Fibroblast of lung (primary cell): ENCODE measurements around the gene BEND7. TPM values are rescaled to one million over a fixed set of nuclear protein-coding genes. Genes with fewer than 3 reads are reported as not detected.

Experiments
- DNase-seq, 2 donors: peaks; one replicate each; pipeline versions ENCODE4 v3.0.0 to v3.0.0-alpha.2; 2010; ENCODE audit warnings: low read depth in 2 of 2
- H2AFZ ChIP-seq: 2 replicates; pipeline ENCODE4 v1.5.1; 2012; ENCODE audit warnings: low read length, control low read depth, inconsistent platforms
- H3K27ac ChIP-seq: 2 replicates; pipeline ENCODE4 v1.5.1; 2011; ENCODE audit warnings: low read length, control low read depth; ENCODE audit not compliant: insufficient read depth
- H3K27me3 ChIP-seq: 2 replicates; pipeline ENCODE4 v1.5.1; 2011; ENCODE audit warnings: mild to moderate bottlenecking, low read length; ENCODE audit not compliant: control insufficient read depth, insufficient read depth
- H3K36me3 ChIP-seq: 2 replicates; pipeline ENCODE4 v1.5.1; 2011; ENCODE audit warnings: low read length; ENCODE audit not compliant: control insufficient read depth, insufficient read depth
- H3K4me1 ChIP-seq: 2 replicates; pipeline ENCODE4 v1.5.1; 2011; ENCODE audit warnings: low read length; ENCODE audit not compliant: control insufficient read depth, insufficient read depth; ENCODE audit errors: extremely low read depth
- H3K4me2 ChIP-seq: 2 replicates; pipeline ENCODE4 v1.5.1; 2011; ENCODE audit warnings: low read length, control low read depth; ENCODE audit not compliant: insufficient read depth; ENCODE audit errors: extremely low read depth
- H3K4me3 ChIP-seq, 4 experiments: fragments of 200-600 bp in 1 of 4; sonication (generic) in 1 of 4; replicated peaks in 1 of 4; 2 replicates each; pipeline ENCODE4 v1.5.1; 2011 to 2016; ENCODE audit warnings: low read length in 4 of 4, low read depth in 3 of 4, mild to moderate bottlenecking in 3 of 4, control low read depth in 2 of 4, inconsistent platforms in 1 of 4, mixed read lengths in 1 of 4; ENCODE audit not compliant: insufficient read depth in 1 of 4; ENCODE audit errors: control extremely low read depth in 1 of 4
- H3K79me2 ChIP-seq: 2 replicates; pipeline ENCODE4 v1.5.1; 2012; ENCODE audit warnings: mild to moderate bottlenecking, low read length, inconsistent platforms; ENCODE audit not compliant: control insufficient read depth, insufficient read depth
- H3K9ac ChIP-seq: 2 replicates; pipeline ENCODE4 v1.5.1; 2011; ENCODE audit warnings: mild to moderate bottlenecking, low read length, control low read depth; ENCODE audit not compliant: insufficient read depth
- H3K9me3 ChIP-seq: 2 replicates; pipeline ENCODE4 v1.5.1; 2012; ENCODE audit warnings: low read depth, low read length; ENCODE audit not compliant: control insufficient read depth, insufficient read depth
- H4K20me1 ChIP-seq: 2 replicates; pipeline ENCODE4 v1.5.1; 2011; ENCODE audit warnings: low read length; ENCODE audit not compliant: control insufficient read depth, insufficient read depth; ENCODE audit errors: extremely low read depth
- CTCF ChIP-seq, 2 donors: IDR thresholded peaks in 1 of 2; conservative IDR thresholded peaks in 1 of 2; 1 replicate in 1 of 2; 2 replicates in 1 of 2; pipeline ENCODE4 v1.5.1; 2011 to 2012; ENCODE audit warnings: low read length in 2 of 2, control low read depth in 1 of 2, inconsistent platforms in 1 of 2, low read depth in 1 of 2, mild to moderate bottlenecking in 1 of 2
- EZH2 ChIP-seq: IDR thresholded peaks from 2 replicates; pipeline ENCODE4 v1.5.1; 2012; ENCODE audit warnings: low read length, control low read depth, mild to moderate bottlenecking; ENCODE audit errors: missing control alignments
- polyA plus RNA-seq, 2 donors: library from polyadenylated mRNA; depleted of rRNA in 1 of 2; stranded (reverse) in 1 of 2; unstranded in 1 of 2; fragments of >200 nt; gene quantifications; 2 replicates each; pipeline ENCODE4 v1.2.1, GENCODE V29; 2011 to 2012; ENCODE audit warnings: missing spikeins in 1 of 2
- total RNA-seq: library from RNA; depleted of rRNA; stranded (reverse); fragments of >200 nt; gene quantifications from 2 replicates; pipeline ENCODE4 v1.2.1, GENCODE V29; 2014

Gene BEND7
- total and polyA plus RNA-seq, 2 donors (not counting 1 experiment from before 2014, with no cell fraction given) = 6.2 to 10.6 TPM

- no peak for TF ChIP-seq CTCF (conservative IDR thresholded peaks at IDR 0.05 in 1 of 2, IDR thresholded peaks at IDR 0.05 in 1 of 2; ENCODE audit: low read depth in 1 of 2, low read length in 2 of 2)
- no peak for TF ChIP-seq EZH2
- H4K20me1 ChIP-seq = no peaks in the 10 kb centered on the region
- no peak overlapping the region for H3K4me3 ChIP-seq
- no peaks in the 10 kb centered on the region for H3K27me3 ChIP-seq
- no peak overlapping the region for H2AFZ ChIP-seq
- H3K79me2 ChIP-seq = no peaks in the 10 kb centered on the region
- peaks cover 2% of the 10 kb centered on the region for H3K4me1 ChIP-seq
- H3K9ac ChIP-seq = no peak overlapping the region
- no peak overlapping the region for H3K4me2 ChIP-seq
- no peaks in the 10 kb centered on the region for H3K9me3 ChIP-seq
- no peak overlapping the region for H3K27ac ChIP-seq
- DNase-seq = no peak
- no peaks in the 10 kb centered on the region for H3K36me3 ChIP-seq
Measured at GRCh38 chr10:13525663-13526062, 3.2 kb downstream of the BEND7 start.

- Histone ChIP-seq H3K4me1 (no peaks in the 10 kb centered on the region), H3K27ac (no peak overlapping the region), H3K9ac (no peak overlapping the region), H3K9me3 (no peaks in the 10 kb centered on the region), H4K20me1 (no peaks in the 10 kb centered on the region), H3K4me2 (no peak overlapping the region), H3K79me2 (no peaks in the 10 kb centered on the region), H3K36me3 (no peaks in the 10 kb centered on the region), H2AFZ (no peak overlapping the region), H3K27me3 (no peaks in the 10 kb centered on the region), H3K4me3 (no peak overlapping the region)
- no peak for TF ChIP-seq CTCF (conservative IDR thresholded peaks at IDR 0.05 in 1 of 2, IDR thresholded peaks at IDR 0.05 in 1 of 2; ENCODE audit: low read depth in 1 of 2, low read length in 2 of 2)
- TF ChIP-seq EZH2 = no peak
- no peak for DNase-seq
Measured at GRCh38 chr10:13521026-13521425, 7.8 kb downstream of the BEND7 start.

- Histone ChIP-seq H3K27ac (no peak overlapping the region), H3K79me2 (no peaks in the 10 kb centered on the region), H2AFZ (no peak overlapping the region), H4K20me1 (no peaks in the 10 kb centered on the region), H3K4me1 (no peaks in the 10 kb centered on the region), H3K4me3 (no peak overlapping the region), H3K9ac (no peak overlapping the region), H3K27me3 (no peaks in the 10 kb centered on the region), H3K4me2 (no peak overlapping the region), H3K9me3 (no peaks in the 10 kb centered on the region), H3K36me3 (no peaks in the 10 kb centered on the region)
- no peak for DNase-seq
- TF ChIP-seq EZH2 = no peak
- no peak for TF ChIP-seq CTCF (conservative IDR thresholded peaks at IDR 0.05 in 1 of 2, IDR thresholded peaks at IDR 0.05 in 1 of 2; ENCODE audit: low read depth in 1 of 2, low read length in 2 of 2)
Measured at GRCh38 chr10:13520194-13520593, 8.6 kb downstream of the BEND7 start.
